Ishikawa (cell line): Measurements from ENCODE around the gene ZBTB20.

Experiments
- CEBPB ChIP-seq: IDR thresholded peaks from 2 replicates; pipeline ENCODE4 v1.6.1; 2012
- CREB1 ChIP-seq: IDR thresholded peaks from 2 replicates; pipeline ENCODE4 v1.6.1; 2012; ENCODE audit warnings: low read depth
- EGR1 ChIP-seq: IDR thresholded peaks from 2 replicates; pipeline ENCODE4 v1.6.1; 2012
- EP300 ChIP-seq: IDR thresholded peaks from 2 replicates; pipeline ENCODE4 v1.6.1; 2012; ENCODE audit warnings: borderline replicate concordance
- RAD21 ChIP-seq: IDR thresholded peaks from 2 replicates; pipeline ENCODE4 v1.6.1; 2012; ENCODE audit warnings: low read depth
- REST ChIP-seq: IDR thresholded peaks from 2 replicates; pipeline ENCODE4 v1.6.1; 2012; ENCODE audit warnings: low read depth, mild to moderate bottlenecking
- TAF1 ChIP-seq: IDR thresholded peaks from 2 replicates; pipeline ENCODE4 v1.6.1; 2012; ENCODE audit warnings: low read depth, mild to moderate bottlenecking
- TCF12 ChIP-seq: IDR thresholded peaks from 2 replicates; pipeline ENCODE4 v1.6.1; 2012; ENCODE audit warnings: low read depth
- TEAD4 ChIP-seq: IDR thresholded peaks from 2 replicates; pipeline ENCODE4 v1.6.1; 2012
- YY1 ChIP-seq: IDR thresholded peaks from 2 replicates; pipeline ENCODE4 v1.6.1; 2012; ENCODE audit warnings: low read depth
- ZBTB7A ChIP-seq: IDR thresholded peaks from 2 replicates; pipeline ENCODE4 v1.6.1; 2012; ENCODE audit warnings: low read depth
- TF ChIP-seq, protein P1 (sequence below): IDR thresholded peaks from 2 replicates; pipeline ENCODE4 v1.6.1; 2012

GRCh38 chr3:114595522-114596028 is 551.5 kb downstream of the ZBTB20 start:
- TF ChIP-seq CREB1: no peak
- no peak for TF ChIP-seq REST
- no peak for TF ChIP-seq EGR1
- TF ChIP-seq ZBTB7A: no peak
- TF ChIP-seq TAF1: no peak
- no peak for TF ChIP-seq RAD21
- TF ChIP-seq, protein P1, sequence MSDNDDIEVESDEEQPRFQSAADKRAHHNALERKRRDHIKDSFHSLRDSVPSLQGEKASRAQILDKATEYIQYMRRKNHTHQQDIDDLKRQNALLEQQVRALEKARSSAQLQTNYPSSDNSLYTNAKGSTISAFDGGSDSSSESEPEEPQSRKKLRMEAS: no peak
- TF ChIP-seq EP300: no peak
- TF ChIP-seq TCF12: no peak
- TF ChIP-seq CEBPB: no peak
- TF ChIP-seq TEAD4: no peak
- no peak for TF ChIP-seq YY1
